Astrocyte (in vitro differentiated cells and primary cell): ENCODE results near the gene FER. TPM values are rescaled to one million over a fixed set of nuclear protein-coding genes. Genes with fewer than 3 reads are reported as not detected.
"Not testable (repeated sequence)": the region's sequence is repeated elsewhere in the genome, so short reads cannot be mapped to it uniquely, and the experiment has no call there.

Source experiments
- DNase-seq: peaks from one replicate; pipeline ENCODE4 v3.0.0-alpha.2; 2010; ENCODE audit warnings: low read depth
- FAIRE-seq: peaks from 2 replicates; lab custom pipeline; 2011; peaks lifted over from hg19 to GRCh38; lab: Jason Lieb, UNC
- H2AFZ ChIP-seq: 2 replicates; pipeline ENCODE4 v1.6.0; 2012; ENCODE audit warnings: low read depth, low read length, inconsistent platforms
- H3K27ac ChIP-seq: 2 replicates; pipeline ENCODE4 v1.5.1; 2011; ENCODE audit warnings: low read depth, low read length, inconsistent platforms
- H3K27me3 ChIP-seq: 2 replicates; pipeline ENCODE4 v1.6.0; 2011; ENCODE audit warnings: low read length, inconsistent platforms; ENCODE audit not compliant: insufficient read depth
- H3K36me3 ChIP-seq: 2 replicates; pipeline ENCODE4 v1.5.1; 2011; ENCODE audit warnings: low read length, inconsistent platforms; ENCODE audit not compliant: insufficient read depth
- H3K4me1 ChIP-seq: 2 replicates; pipeline ENCODE4 v1.5.1; 2011; ENCODE audit warnings: low read length, inconsistent platforms; ENCODE audit not compliant: insufficient read depth
- H3K4me2 ChIP-seq: 2 replicates; pipeline ENCODE4 v1.6.0; 2012; ENCODE audit warnings: low read length, inconsistent platforms
- H3K4me3 ChIP-seq: 2 replicates; pipeline ENCODE4 v1.5.1; 2011; ENCODE audit warnings: low read depth, mild to moderate bottlenecking, low read length, inconsistent platforms; ENCODE audit not compliant: insufficient read depth
- H3K79me2 ChIP-seq: 2 replicates; pipeline ENCODE4 v1.6.0; 2012; ENCODE audit warnings: mild to moderate bottlenecking, low read length, inconsistent platforms; ENCODE audit not compliant: insufficient read depth
- H3K9ac ChIP-seq: 2 replicates; pipeline ENCODE4 v1.6.0; 2012; ENCODE audit warnings: mild to moderate bottlenecking, low read length, inconsistent platforms
- H3K9me3 ChIP-seq: 2 replicates; pipeline ENCODE4 v1.5.1; 2012; ENCODE audit warnings: low read depth, mild to moderate bottlenecking, low read length, inconsistent platforms; ENCODE audit not compliant: insufficient read depth
- H4K20me1 ChIP-seq: 2 replicates; pipeline ENCODE4 v1.6.0; 2012; ENCODE audit warnings: low read length, inconsistent platforms; ENCODE audit not compliant: insufficient read depth
- H3K27ac Mint-ChIP-seq: one replicate; pipeline ENCODE4 v1.8.0; 2021; ENCODE audit warnings: mild to moderate bottlenecking, mixed read lengths; ENCODE audit not compliant: unreplicated experiment
- H3K27me3 Mint-ChIP-seq: one replicate; pipeline ENCODE4 v1.8.0; 2021; ENCODE audit warnings: low read depth, mixed read lengths; ENCODE audit not compliant: unreplicated experiment
- H3K36me3 Mint-ChIP-seq: one replicate; pipeline ENCODE4 v1.8.0; 2021; ENCODE audit warnings: low read depth, mixed read lengths; ENCODE audit not compliant: unreplicated experiment
- H3K4me1 Mint-ChIP-seq: one replicate; pipeline ENCODE4 v1.8.0; 2021; ENCODE audit warnings: low read depth, mixed read lengths; ENCODE audit not compliant: unreplicated experiment
- H3K4me3 Mint-ChIP-seq: one replicate; pipeline ENCODE4 v1.8.0; 2021; ENCODE audit warnings: mild to moderate bottlenecking, moderate library complexity, mixed read lengths; ENCODE audit not compliant: unreplicated experiment
- H3K9me3 Mint-ChIP-seq: one replicate; pipeline ENCODE4 v1.8.0; 2021; ENCODE audit warnings: mild to moderate bottlenecking, mixed read lengths; ENCODE audit not compliant: unreplicated experiment
- CTCF ChIP-seq: IDR thresholded peaks from 2 replicates; pipeline ENCODE4 v1.5.1; 2011; ENCODE audit warnings: low read depth, mild to moderate bottlenecking, inconsistent platforms, low read length, moderate library complexity; ENCODE audit not compliant: insufficient read depth
- EZH2 ChIP-seq: IDR thresholded peaks from 2 replicates; pipeline ENCODE4 v1.6.1; 2012; ENCODE audit warnings: mild to moderate bottlenecking, low read length, inconsistent platforms; ENCODE audit not compliant: insufficient read depth
- total RNA-seq: library from RNA; stranded (reverse); gene quantifications from 2 replicates; pipeline ENCODE4 v1.2.1, GENCODE V29; 2021

Gene FER
- total RNA-seq, 1 donor from 2014 or later, result 21.6 TPM

DNA sequence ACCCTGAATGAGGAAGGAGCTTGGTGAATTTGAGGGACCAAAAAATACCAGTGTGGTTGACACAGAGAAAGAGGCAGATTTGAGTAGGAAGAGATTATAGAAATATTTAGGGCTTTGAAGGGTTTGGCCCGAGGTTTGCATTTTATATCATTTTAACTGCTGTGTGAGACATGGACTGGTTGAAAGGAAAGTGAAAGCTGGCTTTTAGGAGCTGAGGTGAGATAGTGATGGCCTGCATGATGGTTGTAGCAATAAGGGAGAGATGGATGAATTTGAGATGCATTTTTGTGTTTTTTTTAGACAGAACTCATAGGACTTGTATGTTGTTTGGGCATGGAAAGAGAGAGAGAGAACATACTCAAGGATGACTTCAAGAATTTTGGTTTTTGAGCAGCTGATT lies 21.7 kb downstream of the FER start:
- Histone ChIP-seq H3K27me3 (no peaks in the 10 kb centered on the region), H3K4me2 (no peak overlapping the region), H3K4me1 (no peaks in the 10 kb centered on the region), H3K4me3 (no peak overlapping the region), H3K79me2 (peaks cover 71% of the 10 kb centered on the region), H2AFZ (no peak overlapping the region), H3K36me3 (peaks cover 3% of the 10 kb centered on the region), H3K9me3 (no peaks in the 10 kb centered on the region), H3K9ac (no peak overlapping the region), H4K20me1 (peaks cover 26% of the 10 kb centered on the region), H3K27ac (no peak overlapping the region)
- FAIRE-seq (no peak), DNase-seq (no peak)
- Mint-ChIP-seq H3K9me3 (peaks cover 4% of the 10 kb centered on the region), H3K27ac (no peak overlapping the region), H3K36me3 (no peaks in the 10 kb centered on the region), H3K4me1 (no peaks in the 10 kb centered on the region), H3K4me3 (no peak overlapping the region), H3K27me3 (no peaks in the 10 kb centered on the region)
- TF ChIP-seq CTCF (no peak), EZH2 (no peak)

DNA sequence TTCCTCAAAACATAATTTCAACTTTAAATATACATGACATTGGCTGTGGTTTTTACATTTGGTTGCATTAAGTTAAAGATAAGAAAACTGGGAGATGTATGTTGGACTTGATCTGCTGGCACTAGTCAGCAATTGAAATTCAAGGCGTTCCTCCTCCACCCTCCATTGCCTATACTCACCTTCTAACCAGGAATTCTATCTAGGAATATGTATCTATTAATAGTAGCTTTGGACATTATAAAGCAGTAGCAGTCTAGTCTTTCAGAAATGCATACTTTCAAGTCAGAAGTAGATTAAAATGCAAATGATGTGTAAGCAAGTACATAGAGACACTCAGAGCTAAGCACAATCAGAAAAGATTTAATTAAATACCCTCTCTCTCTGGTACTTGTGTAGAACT lies 24.9 kb downstream of the FER start:
- Histone ChIP-seq H3K9ac (no peak overlapping the region), H3K27me3 (no peaks in the 10 kb centered on the region), H3K79me2 (peaks cover 76% of the 10 kb centered on the region), H3K9me3 (no peaks in the 10 kb centered on the region), H2AFZ (no peak overlapping the region), H4K20me1 (peaks cover 20% of the 10 kb centered on the region), H3K4me3 (no peak overlapping the region), H3K36me3 (peaks cover 3% of the 10 kb centered on the region), H3K27ac (no peak overlapping the region), H3K4me1 (no peaks in the 10 kb centered on the region), H3K4me2 (no peak overlapping the region)
- FAIRE-seq (no peak), DNase-seq (peak; percentile 8)
- Mint-ChIP-seq H3K4me1 (no peaks in the 10 kb centered on the region), H3K27ac (no peak overlapping the region), H3K9me3 (peaks cover 5% of the 10 kb centered on the region), H3K27me3 (no peaks in the 10 kb centered on the region), H3K36me3 (no peaks in the 10 kb centered on the region), H3K4me3 (no peak overlapping the region)
- TF ChIP-seq EZH2 (no peak), CTCF (no peak)

GRCh38 chr5:108773330-108773729 lies 25.6 kb downstream of the FER start:
- H3K4me1 Mint-ChIP-seq, result no peaks in the 10 kb centered on the region
- H3K4me3 Mint-ChIP-seq, result no peak overlapping the region
- H3K4me3 ChIP-seq, result no peak overlapping the region
- no peaks in the 10 kb centered on the region for H3K9me3 ChIP-seq
- no peak overlapping the region for H3K27ac Mint-ChIP-seq
- no peak for TF ChIP-seq CTCF
- TF ChIP-seq EZH2, result no peak
- H3K36me3 ChIP-seq, result peaks cover 3% of the 10 kb centered on the region
- no peak overlapping the region for H3K9ac ChIP-seq
- FAIRE-seq (no peak), DNase-seq (no peak)
- peaks cover 20% of the 10 kb centered on the region for H4K20me1 ChIP-seq
- no peak overlapping the region for H3K27ac ChIP-seq
- H3K27me3 ChIP-seq, result no peaks in the 10 kb centered on the region
- H3K27me3 Mint-ChIP-seq, result no peaks in the 10 kb centered on the region
- H3K9me3 Mint-ChIP-seq, result peaks cover 5% of the 10 kb centered on the region
- H2AFZ ChIP-seq, result no peak overlapping the region
- H3K4me1 ChIP-seq, result no peaks in the 10 kb centered on the region
- no peak overlapping the region for H3K4me2 ChIP-seq
- H3K79me2 ChIP-seq, result peaks cover 76% of the 10 kb centered on the region
- H3K36me3 Mint-ChIP-seq, result no peaks in the 10 kb centered on the region

GRCh38 chr5:108774079-108774478 lies 26.4 kb downstream of the FER start:
- not testable (repeated sequence) for H3K4me1 ChIP-seq, H3K27ac ChIP-seq, DNase-seq, H3K9me3 Mint-ChIP-seq, H3K4me1 Mint-ChIP-seq, FAIRE-seq, H3K27me3 ChIP-seq, H3K4me2 ChIP-seq, H3K36me3 Mint-ChIP-seq, H3K27ac Mint-ChIP-seq, H2AFZ ChIP-seq, H3K36me3 ChIP-seq, H3K9ac ChIP-seq, H3K4me3 ChIP-seq, H3K27me3 Mint-ChIP-seq, H3K9me3 ChIP-seq, H3K4me3 Mint-ChIP-seq
- Histone ChIP-seq H3K79me2 (peaks cover 81% of the 10 kb centered on the region), H4K20me1 (peaks cover 20% of the 10 kb centered on the region)
